ENCODE measurements around the gene CTRB1.

The CTRB1 gene

DNA sequence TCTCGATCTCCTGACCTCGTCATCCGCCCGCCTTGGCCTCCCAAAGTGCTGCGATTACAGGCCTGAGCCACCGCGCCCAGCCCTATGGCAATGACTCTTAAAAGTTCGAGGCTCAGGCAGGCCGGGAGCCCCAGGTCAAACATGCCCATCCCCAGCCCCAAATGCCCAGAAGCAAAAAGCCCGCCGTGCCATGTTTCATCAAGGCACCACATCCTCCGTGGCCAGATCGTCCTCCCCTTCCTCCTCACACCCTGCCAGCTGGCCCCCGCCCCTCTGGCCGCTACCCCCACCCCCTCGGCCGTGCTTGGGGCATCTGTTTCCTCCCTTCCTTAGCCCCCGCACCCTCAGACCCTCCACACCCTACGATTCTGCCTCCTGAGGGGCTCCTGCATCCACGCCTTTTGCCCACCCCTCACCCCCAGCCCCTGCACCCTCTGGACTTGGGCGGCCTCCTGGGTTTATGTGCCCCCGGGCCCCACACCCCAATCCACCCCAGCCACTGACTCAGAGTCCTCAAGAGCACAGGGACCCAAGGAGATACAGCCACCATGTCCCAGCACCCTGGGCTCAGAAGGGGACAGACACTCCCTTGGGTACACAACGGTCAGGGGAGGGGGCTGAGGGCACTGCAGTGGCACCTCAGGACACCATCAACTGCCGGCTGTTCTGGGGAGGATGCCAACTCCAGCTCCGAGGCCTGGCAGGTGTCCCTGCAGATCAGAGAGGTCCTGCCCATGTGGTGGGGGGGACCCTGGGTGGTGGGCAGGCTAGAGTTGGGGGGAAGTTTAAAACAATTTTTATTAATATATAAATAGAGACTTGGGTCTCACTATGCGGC, 7.1 kb downstream of the CTRB1 start:
- DNase-seq (ENCODE audit: low spot score), result no peak

DNA sequence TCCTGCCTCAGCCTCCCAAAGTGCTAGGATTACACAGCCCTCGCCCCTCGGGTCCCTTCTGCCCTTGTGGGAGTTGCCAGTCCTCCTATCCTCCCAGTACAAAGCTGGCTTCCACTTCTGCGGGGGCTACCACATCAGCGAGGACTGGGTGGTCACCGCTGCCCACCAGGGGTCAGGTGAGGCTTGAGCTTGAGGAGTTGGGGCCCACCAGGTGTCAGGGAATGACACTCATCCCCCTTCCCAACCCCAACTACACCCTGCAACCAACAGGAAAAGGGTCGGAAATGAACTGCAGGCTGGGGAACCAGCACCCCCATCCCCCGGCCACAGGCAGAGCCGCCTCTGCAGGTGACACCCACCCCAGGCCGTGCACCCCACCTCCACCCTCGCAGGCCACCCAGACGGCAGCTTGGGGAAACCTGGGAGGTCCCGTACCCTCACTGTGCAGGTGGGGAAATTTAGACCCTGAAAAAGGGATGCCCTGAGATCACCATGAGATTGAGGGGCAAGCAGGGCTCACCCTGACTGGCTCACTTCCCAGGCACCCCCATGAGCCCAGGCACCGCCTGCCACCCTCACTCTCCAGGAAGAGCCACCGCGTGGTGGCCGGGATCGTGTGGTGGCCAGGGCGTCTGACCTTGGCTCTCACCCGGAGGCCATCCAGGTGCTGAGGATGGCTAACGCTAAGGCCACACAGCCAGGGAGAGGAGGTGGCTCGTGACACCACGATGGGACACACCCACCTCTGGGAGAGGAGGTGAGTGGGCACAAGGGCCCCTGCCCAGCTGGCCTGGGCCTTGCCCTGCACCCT, 8.0 kb downstream of the CTRB1 start:
- no peak for DNase-seq (ENCODE audit: low spot score)

DNA sequence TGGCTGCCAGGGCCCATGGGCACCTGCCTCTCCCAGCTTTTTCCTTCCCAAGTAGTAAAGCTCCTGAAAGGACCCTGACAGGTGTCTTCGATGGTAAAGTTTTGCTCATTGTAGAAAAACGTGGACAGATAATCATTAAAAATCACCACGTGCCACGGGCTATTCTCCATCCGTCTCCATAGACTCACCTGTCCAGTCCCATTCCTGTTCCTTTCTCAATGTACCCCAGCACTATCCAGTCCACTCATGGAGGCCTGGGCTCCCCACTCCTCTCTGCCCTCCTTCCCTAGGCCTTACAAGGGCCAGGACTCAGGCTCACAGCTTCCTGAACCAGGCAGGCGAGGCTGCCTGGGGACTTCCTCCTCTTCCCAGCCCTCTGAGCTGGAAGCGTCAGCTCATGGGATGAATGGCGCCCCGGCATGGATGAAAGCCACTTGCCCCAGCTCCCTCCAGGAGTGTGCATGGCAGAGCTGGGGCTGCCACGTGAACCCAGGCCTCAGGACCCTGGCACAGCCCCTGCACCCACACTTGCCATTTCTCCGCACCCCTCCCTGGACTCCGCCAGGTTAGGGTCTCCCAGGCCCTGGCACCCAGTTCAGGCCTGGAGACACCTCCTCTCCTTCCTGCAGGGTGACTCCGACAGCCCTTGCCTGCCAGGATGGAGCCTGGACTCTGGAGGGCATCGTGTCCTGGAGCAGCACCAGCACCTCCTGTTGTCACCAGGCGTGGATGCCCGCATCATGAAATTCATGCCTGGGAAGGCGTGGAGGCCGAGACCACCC, 8.8 kb downstream of the CTRB1 start:
- DNase-seq (ENCODE audit: low spot score), result no peak

DNA sequence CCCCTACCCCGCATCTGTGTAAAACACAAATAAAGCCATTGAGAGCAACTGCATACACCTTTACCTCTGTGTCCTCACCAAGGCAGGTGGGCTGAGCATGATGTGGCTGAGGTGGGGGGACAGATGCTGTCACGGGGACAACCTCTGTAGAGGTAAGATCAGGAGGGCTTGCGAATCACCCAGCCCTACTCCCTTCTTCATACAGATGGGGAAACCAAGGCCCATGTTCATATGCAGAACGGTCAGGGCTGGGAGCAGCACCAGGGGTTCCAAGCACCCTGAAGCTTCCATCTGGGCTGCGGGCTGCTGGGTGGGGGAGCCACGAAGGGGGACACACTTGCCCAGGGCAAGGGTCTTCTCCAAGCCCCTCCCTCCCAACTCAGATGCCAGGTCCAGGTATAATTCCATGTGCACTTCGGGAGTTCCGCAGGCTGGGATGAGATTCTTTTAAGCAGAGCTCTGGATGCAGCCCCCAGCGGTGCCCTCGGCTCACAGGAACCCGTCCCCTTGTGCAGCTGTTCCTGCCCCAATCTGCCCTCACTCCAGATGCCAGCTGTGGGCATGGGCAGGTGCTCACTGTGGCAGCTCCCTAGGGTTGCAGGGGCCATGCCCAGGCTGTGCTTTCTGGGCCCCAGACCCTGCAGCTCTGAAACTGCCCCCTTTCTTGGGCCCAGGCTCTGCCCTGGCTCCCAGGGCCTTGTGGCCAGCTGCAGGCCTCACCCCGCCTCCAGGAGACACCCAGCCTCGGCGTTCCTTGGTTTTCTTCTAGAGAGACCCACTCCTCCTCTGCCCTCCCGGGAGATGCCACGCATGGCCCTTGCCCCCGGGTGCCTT, 9.6 kb downstream of the CTRB1 start:
- no peak for DNase-seq (ENCODE audit: low spot score)

DNA sequence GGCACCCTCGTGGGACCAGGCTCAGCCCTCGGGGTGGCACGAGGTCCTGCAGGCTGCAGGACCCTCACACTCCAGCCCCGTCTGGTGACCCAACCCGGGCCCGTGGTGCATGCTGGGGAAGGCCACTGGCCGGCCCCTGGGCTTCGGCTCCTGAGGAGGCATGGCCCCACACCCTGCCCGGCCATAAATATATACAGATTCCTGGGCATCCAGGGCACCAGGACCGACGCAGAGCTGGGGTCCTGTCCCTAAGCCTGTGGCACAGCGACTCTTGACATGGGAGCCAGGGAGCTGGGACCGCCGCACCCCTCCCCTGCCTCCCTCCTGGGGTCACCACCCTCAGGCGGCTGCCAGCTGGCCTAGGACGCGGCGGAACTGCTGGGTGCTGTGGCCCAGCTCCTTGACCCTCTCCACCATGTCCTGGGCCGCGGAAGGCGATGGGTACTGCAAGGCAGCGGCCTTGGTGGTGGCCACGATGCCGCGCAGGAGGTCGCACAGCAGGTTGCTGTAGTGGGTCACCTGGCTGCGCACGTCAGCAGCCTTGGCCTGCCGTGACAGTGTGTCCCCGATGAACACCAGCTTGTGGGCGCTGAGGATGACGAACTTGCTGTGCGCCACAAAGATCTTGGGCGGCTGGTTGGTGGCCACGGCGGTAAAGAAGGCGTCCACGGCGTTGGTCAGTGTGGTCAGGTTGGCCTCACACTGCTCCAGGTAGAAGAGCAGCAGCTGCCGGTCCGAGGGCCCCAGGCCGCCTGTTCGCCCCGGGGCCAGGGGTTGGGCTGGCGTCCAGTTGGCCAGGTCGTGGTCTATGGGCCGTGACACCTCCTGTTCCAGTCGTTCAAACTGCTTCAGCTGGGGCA, 10.6 kb downstream of the CTRB1 start:
- no peak for DNase-seq (ENCODE audit: low spot score)

DNA sequence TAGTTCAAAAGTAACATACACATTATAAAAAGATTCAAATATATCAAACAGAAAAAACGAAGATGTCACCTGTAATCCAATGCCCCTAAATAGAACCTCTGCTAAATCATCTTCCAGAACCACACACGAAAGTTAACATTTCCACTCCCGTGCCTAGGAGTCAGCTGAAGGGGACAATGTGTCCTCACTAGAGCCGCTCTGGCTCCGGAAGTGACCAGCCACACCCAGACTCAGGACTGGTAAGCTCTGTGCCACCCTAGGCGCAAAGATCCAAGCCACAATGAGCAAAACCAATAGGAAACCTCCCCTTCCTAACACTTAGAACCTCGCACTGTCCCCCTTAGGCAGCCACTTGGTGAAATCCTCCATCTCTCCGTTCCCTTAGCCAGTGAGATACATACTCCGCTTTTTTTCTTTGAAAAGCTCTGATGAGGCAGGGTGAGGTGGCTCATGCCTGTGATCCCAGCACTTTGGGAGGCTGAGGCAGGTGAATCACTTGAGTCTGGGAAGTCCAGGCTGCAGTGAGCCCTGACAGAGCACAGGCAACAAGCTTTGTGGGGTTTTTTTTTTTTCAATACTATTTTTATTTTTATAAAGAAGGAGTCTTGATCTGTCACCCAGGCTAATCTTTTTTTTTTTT, 11.8 kb downstream of the CTRB1 start:
- DNase-seq (ENCODE audit: low spot score), result no peak

DNA sequence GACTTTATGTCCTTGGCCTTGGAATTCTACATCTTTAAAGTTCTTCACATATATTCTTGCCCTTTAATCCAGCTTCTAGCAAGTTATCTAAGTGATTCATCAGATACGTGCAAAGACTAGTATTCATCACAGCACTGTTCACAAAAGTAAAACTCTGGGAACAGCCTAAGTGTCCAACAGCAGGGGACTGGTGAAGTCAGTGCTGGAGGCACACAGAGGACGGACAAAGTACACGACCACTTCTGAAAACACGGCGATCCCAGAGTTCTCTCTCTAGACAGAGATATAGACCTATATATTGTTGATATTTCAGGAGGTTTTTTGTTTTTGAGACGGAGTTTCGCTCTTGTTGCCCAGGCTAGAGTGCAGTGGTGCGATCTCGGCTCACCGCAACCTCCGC, 12.8 kb downstream of the CTRB1 start:
- no peak for DNase-seq (ENCODE audit: low spot score)

DNA sequence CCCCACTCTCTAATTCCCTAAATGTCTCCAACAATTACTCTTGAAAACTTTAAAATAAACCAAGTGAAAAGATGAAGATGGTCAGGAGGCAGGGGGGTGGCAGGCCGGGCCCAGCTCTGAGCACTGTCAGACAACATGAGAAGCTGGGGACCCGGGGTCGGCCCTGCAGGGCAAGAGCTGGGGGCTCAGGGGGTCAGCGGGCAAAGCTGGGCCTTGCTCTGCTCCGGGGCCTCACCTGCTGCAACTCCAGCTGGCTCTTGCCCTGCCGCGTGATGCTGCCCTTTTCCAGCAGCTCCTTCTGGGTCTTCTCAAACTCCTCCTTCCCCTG, 14.8 kb downstream of the CTRB1 start:
- no peak for DNase-seq (ENCODE audit: low spot score)

DNA sequence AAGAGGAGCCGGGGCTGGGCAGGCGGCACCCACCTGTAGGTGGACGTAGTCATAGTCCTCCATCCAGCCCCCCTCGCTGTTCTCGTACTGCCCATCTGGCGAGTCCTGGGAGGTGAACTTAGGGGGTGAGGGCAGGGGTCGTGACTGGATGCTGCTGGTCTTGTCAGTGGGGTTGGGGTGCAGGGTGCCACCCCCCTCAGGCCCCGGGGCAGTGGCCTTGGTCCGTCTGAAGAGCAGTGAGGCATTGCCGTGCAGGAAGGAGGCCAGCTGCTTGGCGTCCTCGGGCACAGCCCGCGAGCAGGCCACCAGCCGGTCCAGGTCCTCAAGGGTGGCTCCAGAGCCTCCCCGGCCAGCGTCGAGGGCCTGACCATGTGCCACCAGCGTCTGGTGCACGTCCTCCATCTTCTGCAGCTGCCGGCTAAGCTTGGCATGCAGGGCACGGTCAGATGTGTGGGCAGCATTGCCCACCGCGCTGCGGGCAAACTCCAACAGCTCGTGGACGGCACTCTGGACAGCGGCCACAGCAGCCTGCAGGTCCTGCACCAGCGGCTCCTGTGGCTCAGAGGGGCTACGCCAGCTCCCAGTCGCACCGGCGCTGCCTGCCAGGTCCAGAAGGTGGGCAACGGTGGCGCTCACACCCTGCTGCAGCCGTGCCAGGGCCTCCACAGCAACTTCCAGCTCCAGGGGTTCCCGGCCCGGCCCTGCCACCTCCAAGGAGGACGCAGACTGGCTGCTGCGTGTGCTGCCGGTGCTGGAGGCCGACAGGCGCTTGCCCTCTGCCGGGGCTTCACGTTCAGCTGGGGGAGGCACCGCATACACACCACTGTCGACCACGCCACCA, 16.3 kb downstream of the CTRB1 start:
- DNase-seq (ENCODE audit: low spot score), result no peak

DNA sequence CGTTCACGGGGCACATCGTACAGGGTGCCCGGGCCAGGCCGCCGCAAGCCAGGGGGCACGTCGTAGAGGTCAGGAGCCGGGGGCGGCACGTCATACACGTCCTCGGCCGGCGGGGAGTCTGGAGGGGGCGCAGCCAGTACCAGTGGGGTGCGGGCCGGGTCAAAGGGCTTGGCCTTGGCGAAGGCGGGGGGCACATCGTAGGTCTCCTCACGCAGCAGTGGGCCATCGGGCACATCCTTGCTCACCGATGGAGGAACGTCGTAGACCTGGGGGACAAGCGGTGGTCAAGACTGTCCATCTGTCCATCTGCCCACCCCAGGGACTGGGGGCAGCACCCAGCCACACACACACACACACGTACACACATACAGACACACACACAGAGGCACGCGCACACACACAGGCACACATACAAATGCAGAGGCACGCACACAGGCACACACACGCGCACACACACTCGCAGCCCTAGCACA, 17.0 kb downstream of the CTRB1 start:
- DNase-seq (ENCODE audit: low spot score), result no peak

DNA sequence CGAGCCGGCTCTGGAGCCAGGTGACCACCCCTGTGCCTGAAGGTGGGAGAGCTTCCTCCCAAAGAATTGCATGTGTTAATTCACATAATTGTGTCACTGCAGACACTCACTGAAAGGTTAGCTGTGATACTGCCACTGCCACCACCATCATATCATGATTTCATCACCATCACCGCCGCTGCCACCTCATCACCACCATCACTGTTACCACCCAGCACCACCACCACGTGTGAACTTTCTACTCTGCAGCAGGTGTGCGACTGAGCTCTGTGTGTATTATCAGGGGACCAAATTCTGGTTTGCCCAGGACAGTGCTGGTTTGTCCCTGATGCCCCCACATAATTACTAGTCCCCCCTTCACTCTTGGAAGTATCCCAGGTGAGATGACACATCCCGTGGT, 17.4 kb downstream of the CTRB1 start:
- no peak for DNase-seq (ENCODE audit: low spot score)

DNA sequence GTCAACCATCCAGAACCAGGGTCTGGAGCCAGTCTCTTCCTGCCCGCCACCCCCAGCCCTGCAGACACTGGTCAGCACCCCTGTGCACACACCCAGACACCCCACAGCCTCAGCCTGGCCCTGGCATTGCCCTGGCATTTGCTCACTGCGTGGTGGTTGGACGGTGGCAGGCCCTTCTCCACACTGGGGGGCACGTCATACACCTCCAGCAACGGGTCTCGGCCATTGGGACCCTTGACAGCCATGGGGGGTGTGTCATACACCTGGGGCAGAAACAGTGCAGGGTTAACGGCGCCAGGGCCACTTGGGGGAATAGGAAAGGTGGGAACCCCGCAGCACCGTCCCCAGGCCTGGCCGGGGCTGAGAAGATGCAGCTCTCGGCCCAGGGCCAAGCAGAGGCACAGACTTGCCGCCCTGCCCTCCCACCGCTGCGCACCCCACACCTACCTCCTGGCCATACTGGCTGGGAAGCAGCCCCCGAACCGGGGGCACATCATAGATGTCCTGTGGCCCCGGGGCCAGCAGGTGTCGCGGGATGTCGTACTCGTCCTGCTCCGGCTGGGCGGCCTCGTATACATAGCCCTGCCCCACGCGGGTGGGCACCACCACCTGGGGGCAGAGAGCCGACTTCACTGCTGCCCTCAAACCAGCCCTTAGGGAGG, 18.1 kb downstream of the CTRB1 start:
- DNase-seq (ENCODE audit: low spot score), result no peak

DNA sequence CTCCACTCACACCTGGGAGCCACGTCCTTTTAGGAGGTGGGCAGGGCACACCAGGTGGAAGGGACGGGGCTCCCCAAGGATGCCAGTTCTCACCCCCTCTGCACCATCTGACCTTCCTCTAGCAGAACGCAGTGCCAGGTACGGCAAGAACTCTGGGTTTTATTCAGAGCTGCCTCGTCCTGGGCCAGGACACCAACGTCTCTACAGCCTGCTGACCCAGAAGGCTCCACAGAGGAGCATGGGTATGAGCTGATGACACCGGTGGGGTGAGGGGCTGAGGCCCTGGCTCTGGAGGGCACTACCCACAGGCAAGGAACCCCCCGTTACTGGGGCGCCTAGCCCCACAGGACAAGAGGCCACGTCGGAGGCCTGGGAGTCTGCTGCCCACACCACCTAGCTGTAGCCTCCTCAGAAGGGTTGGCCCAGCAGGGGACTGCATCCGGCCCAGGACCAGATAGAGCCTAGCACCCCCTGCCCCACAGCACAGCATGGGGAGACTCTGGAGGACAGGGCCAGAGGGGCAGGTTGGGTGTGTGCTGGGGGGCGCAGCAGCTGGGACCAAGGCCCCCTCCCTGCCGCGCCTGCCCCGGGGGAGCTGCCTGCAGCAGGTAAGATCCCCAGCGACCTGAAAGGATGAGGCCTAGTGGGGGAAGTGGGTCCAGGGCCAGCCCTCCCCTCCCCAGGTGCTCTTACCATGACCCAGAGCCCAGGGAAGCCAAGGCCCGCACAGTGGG, 18.8 kb downstream of the CTRB1 start:
- no peak for DNase-seq (ENCODE audit: low spot score)

DNA sequence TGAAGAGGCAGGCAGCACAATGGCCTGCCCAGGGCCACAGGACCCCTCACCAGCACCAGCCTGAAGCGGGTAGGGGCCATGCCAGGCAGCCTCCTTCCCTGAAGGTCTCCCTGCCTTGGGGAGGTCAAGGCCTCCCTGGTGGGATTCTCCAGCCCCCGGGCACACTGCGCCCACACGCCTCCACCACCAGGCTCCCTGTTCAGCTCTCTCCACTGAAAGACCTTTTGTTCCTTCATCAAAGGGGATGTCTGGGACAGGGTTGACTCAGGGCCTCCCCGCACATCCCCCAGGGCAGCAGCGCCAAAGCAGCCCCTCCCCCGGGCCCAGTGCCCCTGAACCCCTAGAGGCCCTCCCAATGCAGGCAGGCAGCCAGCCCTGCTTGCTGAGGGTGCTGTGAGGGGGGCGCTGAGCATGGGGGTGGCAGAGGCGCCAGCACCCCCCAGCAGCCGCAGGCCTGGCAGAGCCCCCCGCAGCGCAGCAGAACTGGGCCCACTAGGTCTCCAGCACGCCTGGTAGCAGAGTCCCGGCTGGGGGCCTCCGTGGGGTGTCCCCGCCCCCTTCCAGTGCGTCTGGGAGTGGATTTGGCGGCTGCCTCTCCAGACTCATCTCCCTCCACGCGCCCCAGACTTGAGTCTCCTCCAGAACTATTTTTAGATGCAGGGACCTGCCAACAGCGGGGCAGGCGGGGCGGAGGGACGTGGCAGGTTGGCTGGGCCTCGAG, 19.5 kb downstream of the CTRB1 start:
- no peak for DNase-seq (ENCODE audit: low spot score)

DNA sequence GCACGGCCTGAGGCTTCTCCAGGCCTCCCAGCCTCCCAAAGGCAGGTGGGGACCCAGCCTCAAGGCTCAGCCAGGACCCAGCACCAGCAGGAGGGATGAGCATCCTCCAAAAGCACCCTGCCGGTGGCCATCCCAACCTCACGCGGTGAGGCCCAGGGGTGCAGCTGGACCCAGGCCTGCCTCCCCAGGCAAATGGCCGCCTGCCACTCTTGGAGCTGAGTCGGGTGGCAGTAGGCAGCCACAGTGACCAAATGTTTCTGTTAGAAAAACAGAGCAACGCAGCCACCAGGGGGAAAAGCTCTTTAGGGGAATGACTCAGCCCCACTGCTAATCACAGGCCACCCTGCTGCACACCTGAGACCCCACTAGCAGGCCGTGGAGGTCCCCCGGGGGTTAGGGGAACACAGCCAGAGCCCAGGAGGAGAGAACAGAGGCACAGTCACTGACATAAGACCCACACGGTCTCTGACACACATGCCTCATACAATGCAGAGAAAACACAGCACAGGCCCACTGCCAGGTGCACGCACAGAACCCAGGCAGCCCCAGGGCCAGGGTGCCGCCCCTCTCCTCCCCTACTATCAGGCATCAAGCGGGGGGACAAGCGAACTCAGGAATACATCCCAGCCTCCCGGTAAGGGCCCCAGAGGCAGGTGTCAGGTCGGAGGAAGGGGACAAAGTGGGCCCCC, 20.2 kb downstream of the CTRB1 start:
- DNase-seq (ENCODE audit: low spot score), result no peak

DNA sequence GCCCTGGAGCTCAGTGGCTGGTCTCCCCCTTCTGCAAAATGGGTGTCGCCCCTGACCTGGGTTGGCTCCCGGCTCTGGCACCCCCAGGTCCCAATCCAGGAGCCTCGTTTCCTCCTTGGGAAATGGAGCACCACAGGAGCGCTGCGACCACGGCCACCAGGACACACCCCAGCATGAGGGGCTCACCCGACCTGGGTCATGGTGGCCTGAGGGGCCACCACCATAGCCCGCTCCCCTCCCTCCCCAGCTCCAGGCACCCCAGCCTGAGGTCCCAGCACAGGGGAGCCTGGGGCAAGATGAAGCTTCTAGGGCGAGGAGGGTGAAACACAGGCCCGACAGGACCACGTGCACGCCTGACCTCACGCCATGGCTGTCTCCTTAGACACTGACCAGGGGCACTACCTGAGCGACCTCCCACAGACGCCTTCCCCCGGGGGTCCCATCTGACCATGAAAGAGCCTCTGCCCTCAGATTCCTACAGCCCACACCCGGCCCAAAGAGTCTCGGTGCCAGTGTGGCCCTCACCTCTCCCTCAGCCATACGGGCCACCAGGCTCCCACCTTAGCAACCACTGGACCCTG, 20.8 kb downstream of the CTRB1 start:
- DNase-seq (ENCODE audit: low spot score), result no peak

All from HuH-7 (cell line).